ENCODE data around the gene NKX1-2.
"Not testable (repeated sequence)": the region's sequence is repeated elsewhere in the genome, so short reads cannot be mapped to it uniquely, and the experiment has no call there.

The NKX1-2 gene

DNA sequence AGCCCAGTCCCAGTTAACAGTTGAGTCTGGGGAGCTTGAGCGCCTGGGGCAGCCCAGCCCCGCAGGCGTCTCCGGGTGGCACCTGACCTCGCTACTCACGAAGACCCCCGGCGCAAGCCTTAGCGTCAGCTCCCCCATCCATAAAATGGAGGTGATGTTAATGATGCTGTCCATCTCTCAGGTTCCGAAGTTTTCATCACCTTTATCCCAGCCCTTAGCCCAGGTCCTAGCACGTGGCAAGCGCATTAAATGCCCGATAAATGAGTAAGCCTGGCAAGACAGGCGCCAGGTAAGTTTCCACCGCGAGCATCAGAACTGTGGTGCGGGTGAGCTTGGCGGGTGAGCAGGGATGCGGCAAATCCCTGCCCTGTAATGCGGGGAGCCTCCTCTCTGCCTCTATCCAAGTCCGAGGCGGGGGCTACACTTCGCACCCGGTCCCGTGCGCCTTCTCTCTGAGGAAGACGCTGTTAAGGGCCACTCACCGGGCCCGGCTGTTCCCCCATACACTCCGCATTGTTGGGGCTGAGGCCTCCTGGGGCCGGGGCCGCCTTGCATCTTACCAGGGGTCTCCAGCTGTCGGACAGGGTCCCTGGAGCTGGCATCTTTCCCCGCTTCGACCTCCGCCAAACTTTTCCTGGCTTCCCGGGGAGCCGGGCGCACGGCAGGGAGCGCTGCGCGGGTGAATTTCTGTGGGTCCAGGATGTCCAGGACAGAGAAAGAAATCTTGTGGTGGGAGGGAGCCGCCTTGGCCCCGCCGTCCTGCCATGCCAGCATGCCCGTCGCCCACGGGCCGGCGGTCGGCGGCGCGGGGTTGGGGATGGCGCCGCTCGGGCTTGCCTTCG lies 444 bp downstream of the NKX1-2 start:
- peaks cover 86% of the 10 kb centered on the region for H3K27me3 Mint-ChIP-seq
- H3K4me3 Mint-ChIP-seq = peak overlapping the region; percentile 51
- no peaks in the 10 kb centered on the region for H3K9me3 Mint-ChIP-seq
- no peak overlapping the region for H3K27ac Mint-ChIP-seq
- H3K4me1 Mint-ChIP-seq (ENCODE audit: low read depth) = peaks cover 22% of the 10 kb centered on the region
- no peaks in the 10 kb centered on the region for H3K36me3 Mint-ChIP-seq (ENCODE audit: low read depth)

DNA sequence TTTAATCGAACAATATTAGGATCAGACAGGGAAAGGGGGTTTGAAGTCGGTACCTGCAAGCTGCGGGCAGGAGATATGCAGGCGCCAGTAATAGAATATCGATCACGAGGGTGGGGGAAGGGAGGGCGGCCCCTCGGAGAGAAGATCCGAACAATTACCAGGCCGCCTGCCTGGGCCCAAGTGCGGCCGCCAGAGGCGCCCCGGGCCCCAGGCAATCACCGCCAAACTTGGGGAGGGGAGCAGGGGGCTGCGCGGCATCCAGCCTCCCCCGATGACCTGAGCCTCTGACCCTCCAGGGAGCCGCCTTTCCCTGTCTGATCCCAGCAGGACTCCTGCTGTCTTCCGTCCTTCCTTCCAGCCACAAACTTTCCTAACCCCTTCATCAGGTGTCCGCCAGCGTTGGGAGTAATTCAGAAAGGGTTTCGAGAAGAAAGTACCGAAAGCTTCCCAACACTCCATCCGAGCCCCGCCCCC lies 1.1 kb downstream of the NKX1-2 start:
- peaks cover 85% of the 10 kb centered on the region for H3K27me3 Mint-ChIP-seq
- H3K4me1 Mint-ChIP-seq (ENCODE audit: low read depth) = peaks cover 22% of the 10 kb centered on the region
- no peaks in the 10 kb centered on the region for H3K9me3 Mint-ChIP-seq
- no peaks in the 10 kb centered on the region for H3K36me3 Mint-ChIP-seq (ENCODE audit: low read depth)
- no peak overlapping the region for H3K27ac Mint-ChIP-seq
- peak overlapping the region; percentile 51 for H3K4me3 Mint-ChIP-seq

DNA sequence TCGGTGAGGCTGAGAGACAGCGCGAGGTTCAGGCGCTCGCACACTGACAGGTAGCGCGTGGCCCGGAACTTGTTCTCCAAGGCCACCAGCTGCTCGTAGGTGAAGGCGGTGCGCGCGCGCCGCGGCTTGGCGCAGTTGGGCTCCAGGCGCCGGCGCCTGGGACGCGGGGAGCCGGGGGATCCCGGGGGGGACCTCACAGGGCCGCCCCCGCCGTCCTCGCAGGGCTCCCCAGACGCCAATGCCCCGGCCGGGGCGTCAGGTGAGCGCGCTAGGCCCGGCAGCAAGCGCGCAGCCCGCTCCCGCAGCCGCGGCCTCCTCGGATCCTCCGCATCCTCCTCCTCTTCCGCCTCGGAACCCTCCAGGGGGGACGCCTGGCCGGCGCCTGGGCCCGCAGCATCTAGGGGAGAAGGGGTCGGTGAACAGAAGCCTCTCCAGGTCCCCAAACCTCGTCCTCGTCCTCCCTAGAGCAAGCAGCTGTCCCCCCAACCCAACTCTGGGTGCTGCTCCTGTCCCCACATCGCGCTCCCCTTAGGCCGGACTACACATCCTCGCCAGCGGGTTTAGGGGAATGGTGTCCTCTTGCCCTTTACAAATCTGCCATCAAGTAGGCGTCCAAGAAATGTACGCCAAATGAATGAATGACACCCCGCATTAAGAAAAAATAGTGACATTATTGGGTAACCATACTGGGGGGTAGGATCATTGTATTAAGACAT lies 1.9 kb downstream of the NKX1-2 start:
- H3K27me3 Mint-ChIP-seq = peaks cover 85% of the 10 kb centered on the region
- H3K9me3 Mint-ChIP-seq = no peaks in the 10 kb centered on the region
- peaks cover 22% of the 10 kb centered on the region for H3K4me1 Mint-ChIP-seq (ENCODE audit: low read depth)
- no peak overlapping the region for H3K27ac Mint-ChIP-seq
- no peaks in the 10 kb centered on the region for H3K36me3 Mint-ChIP-seq (ENCODE audit: low read depth)
- H3K4me3 Mint-ChIP-seq = peak overlapping the region; percentile 54

DNA sequence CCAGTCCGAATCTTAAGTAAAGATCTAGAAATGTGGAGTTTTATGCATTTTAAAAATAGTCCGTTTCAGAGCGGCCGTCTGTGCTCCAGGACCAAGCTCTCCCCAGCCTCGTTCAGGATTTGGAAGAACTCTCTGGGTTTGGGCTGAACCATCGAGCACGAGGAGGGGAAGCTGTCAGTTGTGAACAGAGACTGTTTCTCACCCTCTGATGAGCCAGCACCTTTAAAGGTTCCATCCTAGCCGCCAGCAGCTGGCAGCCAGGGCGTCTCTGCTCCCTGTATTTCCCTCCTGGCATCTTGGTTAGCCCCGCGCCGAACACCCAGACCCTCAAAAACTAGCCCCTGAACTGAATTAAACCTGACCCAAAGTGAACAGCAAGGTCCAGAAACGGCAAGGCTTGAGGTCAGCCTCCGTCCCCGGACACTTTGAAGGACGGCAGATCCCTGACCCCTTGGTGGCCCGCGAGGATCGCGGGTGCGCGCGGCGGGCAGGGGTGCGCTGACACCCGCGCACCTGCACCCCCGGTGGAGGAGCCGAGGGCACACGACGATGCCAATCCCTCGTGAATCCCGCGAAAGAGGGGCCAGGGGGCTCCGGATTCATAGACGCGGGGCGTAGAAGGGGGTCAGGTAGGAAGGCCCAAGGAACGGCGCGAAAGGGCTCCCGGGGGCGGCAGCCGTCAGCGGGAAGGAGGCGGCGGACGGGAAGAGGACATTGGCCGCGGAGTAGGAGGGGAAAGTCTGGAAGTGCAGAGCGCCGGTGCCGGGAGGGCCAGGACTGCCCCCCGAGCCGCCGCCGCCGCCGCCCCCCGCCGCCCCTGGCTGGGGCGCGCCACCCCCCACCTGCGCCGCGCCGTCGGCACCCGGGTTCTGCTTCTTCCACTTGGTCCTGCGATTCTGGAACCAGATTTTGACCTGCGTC lies 2.7 kb downstream of the NKX1-2 start:
- no peak overlapping the region for H3K27ac Mint-ChIP-seq

DNA sequence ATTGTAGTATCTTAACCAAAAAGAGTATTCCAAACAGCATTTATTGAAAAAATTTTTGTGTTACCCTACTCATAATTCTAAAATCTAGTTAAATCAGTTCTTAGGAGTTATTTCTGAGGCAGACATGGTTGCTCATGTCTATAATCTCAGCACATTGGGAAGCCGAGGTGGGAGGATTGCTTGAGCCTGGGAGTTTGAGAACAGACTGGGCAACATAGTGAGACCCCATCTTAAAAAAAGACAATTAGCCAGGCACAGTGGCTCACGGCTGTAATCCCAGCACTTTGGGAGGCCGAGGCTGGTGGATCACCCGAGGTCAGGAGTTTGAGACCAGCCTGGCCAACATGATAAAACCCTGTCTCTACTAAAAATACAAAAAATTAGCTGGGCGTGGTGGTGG lies 8.1 kb downstream of the NKX1-2 start:
- not testable (repeated sequence) for H3K9me3 Mint-ChIP-seq; H3K4me1 Mint-ChIP-seq (ENCODE audit: low read depth); H3K27ac Mint-ChIP-seq; H3K36me3 Mint-ChIP-seq (ENCODE audit: low read depth); H3K4me3 Mint-ChIP-seq
- peaks cover 49% of the 10 kb centered on the region for H3K27me3 Mint-ChIP-seq

More for the DNA sequence above, 2.7 kb downstream of the NKX1-2 start:
- H3K9me3 Mint-ChIP-seq = no peaks in the 10 kb centered on the region
- H3K36me3 Mint-ChIP-seq (ENCODE audit: low read depth) = no peaks in the 10 kb centered on the region
- peaks cover 83% of the 10 kb centered on the region for H3K27me3 Mint-ChIP-seq
- peaks cover 22% of the 10 kb centered on the region for H3K4me1 Mint-ChIP-seq (ENCODE audit: low read depth)
- H3K4me3 Mint-ChIP-seq = peak overlapping the region; percentile 30

DNA sequence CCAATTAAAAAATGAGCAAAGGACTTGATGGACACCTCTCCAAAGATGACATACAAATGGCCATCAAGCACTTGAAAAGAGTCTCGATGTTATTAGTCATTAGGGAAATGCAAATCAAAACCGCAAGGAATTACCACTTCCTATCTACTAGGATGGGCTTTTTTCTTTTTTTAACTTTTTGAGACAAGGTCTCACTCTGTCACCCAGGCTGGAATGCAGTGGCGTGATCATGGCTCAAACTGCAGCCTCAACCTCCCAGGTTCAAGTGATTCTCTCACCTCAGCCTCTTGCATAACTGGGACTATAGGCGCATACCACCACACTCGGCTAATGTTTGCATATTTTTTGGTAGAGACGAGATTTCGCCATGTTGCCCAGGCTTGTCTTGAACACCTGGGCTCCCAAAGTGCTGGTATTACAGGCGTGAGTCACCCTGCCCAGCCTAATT lies 13.6 kb downstream of the NKX1-2 start:
- no peak overlapping the region for H3K27ac Mint-ChIP-seq
- no peaks in the 10 kb centered on the region for H3K9me3 Mint-ChIP-seq
- peaks cover 4% of the 10 kb centered on the region for H3K4me1 Mint-ChIP-seq (ENCODE audit: low read depth)

DNA sequence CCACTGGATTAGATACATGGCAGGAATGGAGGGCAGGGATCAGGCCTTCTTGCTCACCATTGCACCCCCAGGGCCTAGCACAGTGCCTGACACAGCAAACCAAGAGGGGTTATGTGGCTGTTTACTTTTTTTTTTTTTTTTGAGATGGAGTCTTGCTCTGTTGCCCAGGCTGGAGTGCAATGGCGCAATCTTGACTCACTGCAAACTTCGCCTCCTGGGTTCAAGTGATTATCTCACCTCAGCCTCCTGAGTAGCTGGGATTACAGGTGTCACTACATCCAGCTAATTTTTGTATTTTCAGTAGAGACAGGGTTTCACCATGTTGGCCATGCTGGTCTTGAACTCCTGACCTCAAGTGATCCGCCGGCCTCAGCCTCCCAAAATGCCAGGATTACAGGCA lies 14.2 kb downstream of the NKX1-2 start:
- H3K27ac Mint-ChIP-seq; H3K27me3 Mint-ChIP-seq; H3K4me1 Mint-ChIP-seq (ENCODE audit: low read depth): not testable (repeated sequence)

More for the DNA sequence above, 13.6 kb downstream of the NKX1-2 start:
- peaks cover 10% of the 10 kb centered on the region for H3K27me3 Mint-ChIP-seq
- H3K4me3 Mint-ChIP-seq = no peak overlapping the region
- H3K36me3 Mint-ChIP-seq (ENCODE audit: low read depth) = no peaks in the 10 kb centered on the region

DNA sequence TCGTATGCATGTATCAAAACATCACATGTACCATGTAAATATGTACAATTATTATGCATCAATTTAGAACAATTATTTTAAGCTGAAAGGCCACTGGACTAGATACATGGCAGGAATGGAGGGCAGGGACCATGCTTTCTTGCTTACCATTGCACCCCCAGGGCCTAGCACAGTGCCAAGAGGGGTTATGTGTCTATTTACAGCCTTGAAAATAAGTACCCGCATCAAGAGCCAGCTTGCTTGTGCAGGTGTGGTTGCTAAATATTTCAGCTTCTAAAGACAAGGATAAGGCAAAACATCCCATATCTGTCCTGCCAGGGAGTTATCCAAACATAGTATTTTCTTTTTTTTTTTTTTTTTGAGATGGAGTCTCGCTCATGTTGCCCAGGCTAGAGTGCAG lies 16.4 kb downstream of the NKX1-2 start:
- H3K4me3 Mint-ChIP-seq = no peak overlapping the region
- H3K27me3 Mint-ChIP-seq = peaks cover 16% of the 10 kb centered on the region
- no peak overlapping the region for H3K27ac Mint-ChIP-seq
- H3K9me3 Mint-ChIP-seq = no peaks in the 10 kb centered on the region
- H3K4me1 Mint-ChIP-seq (ENCODE audit: low read depth) = peaks cover 4% of the 10 kb centered on the region
- H3K36me3 Mint-ChIP-seq (ENCODE audit: low read depth) = no peaks in the 10 kb centered on the region

More for the DNA sequence above, 14.2 kb downstream of the NKX1-2 start:
- H3K9me3 Mint-ChIP-seq; H3K36me3 Mint-ChIP-seq (ENCODE audit: low read depth); H3K4me3 Mint-ChIP-seq: not testable (repeated sequence)

DNA sequence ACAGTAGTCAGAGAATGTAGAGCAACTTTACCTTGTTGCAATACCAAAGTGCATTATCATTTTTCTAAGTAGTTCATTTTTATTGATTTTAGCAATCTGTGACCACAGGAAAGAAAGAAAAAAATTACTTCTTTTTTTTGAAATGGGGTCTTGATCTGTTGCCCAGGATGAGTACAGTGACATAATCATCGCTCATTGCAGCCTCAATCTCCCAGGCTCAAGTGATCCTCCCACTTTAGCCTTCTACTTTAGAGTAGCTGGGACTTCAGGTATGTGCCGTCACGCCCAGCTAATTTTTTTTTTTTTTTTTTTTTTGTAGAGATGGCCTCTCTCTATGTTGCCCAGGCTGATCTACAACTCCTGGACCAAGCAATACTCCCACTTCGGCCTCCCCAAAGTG lies 19.8 kb downstream of the NKX1-2 start:
- no peaks in the 10 kb centered on the region for H3K4me1 Mint-ChIP-seq (ENCODE audit: low read depth)
- no peak overlapping the region for H3K4me3 Mint-ChIP-seq
- H3K27ac Mint-ChIP-seq = no peak overlapping the region
- H3K9me3 Mint-ChIP-seq = no peaks in the 10 kb centered on the region
- peaks cover 18% of the 10 kb centered on the region for H3K27me3 Mint-ChIP-seq
- H3K36me3 Mint-ChIP-seq (ENCODE audit: low read depth) = no peaks in the 10 kb centered on the region

DNA sequence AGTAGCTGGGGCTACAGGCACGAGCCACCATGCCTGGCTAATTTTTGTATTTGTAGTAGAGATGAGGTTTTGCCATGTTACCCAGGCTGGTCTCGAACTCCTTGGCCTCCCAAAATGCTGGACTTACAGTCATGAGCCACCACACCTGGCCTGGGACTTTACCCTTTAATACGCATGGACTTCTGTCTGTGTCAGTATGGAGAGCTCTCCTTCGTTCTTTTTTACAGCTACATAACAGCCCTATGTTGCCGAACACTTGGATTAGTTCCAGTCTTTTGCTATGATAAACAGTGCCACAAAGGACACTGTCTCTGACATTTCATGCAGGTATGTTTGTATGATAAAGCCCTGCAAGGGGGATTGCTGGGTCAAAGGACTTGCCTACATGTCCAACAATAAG lies 20.3 kb downstream of the NKX1-2 start:
- H3K27me3 Mint-ChIP-seq = peaks cover 18% of the 10 kb centered on the region
- no peaks in the 10 kb centered on the region for H3K9me3 Mint-ChIP-seq
- no peaks in the 10 kb centered on the region for H3K36me3 Mint-ChIP-seq (ENCODE audit: low read depth)
- no peak overlapping the region for H3K27ac Mint-ChIP-seq
- no peak overlapping the region for H3K4me3 Mint-ChIP-seq
- H3K4me1 Mint-ChIP-seq (ENCODE audit: low read depth) = no peaks in the 10 kb centered on the region

DNA sequence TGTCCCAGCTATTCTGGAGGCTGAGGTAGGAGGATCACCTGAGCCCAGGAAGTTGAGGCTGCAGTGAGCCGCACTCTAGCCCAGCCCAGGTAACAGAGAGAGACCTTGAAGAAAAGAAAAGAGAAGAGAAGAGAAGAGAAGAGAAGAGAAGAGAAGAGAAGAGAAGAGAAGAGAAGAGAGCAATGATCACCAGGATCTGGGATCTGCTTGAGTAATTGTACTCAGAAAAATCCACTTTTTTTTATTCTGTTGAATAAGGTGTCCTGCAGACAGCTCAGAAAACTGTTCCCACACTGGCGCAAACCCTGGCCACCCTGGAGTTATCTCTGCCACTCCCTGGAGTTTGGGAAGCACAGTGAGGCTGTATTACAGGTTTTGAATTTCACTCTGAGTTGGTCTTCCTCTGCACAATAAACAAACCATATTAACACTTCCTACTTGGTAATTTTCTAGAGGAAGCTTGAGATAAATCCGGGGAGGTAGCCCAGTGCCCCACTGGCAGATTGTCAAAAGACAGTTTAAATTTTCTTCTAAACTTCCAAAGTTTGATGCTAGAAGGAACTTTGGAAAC lies 21.5 kb downstream of the NKX1-2 start:
- Mint-ChIP-seq H3K27me3 (peaks cover 30% of the 10 kb centered on the region), H3K36me3 (ENCODE audit: low read depth) (no peaks in the 10 kb centered on the region), H3K4me3 (no peak overlapping the region), H3K9me3 (no peaks in the 10 kb centered on the region), H3K4me1 (ENCODE audit: low read depth) (no peaks in the 10 kb centered on the region), H3K27ac (no peak overlapping the region)

DNA sequence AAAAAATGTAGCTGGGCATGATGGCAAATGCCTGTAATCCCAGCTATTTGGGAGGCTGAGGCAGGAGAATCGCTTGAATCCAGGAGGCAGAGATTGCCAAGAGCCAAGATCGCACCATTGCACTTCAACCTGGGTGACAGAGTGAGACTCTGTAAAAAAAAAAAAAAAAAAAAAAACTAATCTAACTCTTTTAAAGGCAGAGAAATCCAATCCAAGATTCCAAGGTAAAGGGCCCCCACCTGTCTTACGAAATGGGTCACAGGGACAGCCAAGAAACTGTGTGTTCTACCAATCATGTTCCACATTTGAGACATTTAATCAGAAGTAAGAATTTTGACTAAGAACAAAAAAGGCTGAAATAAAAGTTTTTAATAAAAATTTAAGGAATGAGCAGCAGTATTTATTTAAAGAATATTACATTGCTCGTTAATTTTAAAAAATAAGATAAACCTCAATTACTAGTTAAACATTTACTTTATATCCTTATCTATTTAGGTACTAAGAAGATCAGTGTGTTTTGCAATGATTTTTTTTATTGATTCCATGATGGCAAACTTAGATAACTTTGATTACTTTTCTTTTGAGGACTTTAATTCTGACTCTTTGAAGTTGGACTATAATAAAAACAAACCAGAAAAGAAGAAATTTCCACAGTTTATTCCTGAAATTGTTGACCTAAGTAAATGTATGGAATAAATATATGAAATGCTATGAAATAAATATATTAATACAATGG lies 24.4 kb downstream of the NKX1-2 start:
- H3K4me3 Mint-ChIP-seq = no peak overlapping the region
- H3K27me3 Mint-ChIP-seq = peaks cover 37% of the 10 kb centered on the region
- no peak overlapping the region for H3K27ac Mint-ChIP-seq
- no peaks in the 10 kb centered on the region for H3K36me3 Mint-ChIP-seq (ENCODE audit: low read depth)
- H3K9me3 Mint-ChIP-seq = no peaks in the 10 kb centered on the region
- H3K4me1 Mint-ChIP-seq (ENCODE audit: low read depth) = no peaks in the 10 kb centered on the region

DNA sequence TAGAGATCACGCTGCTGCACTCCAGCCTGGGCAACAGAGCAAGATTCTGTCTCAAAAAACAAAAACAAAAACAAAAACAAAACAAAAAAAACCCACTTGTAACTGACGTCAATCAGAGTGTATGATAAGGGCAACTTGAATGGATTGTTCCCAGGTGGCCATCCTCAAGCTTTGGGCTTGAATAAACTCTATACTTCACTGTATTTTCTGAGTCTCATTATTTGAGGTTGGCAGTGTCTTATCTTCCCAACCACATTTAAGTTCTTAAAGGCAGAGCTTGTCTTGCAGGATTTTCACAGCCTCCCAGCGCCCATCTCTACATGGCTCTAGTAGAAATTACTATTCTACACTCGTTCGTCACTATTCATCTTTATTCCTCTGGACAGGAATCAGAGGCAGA lies 26.0 kb downstream of the NKX1-2 start:
- Mint-ChIP-seq H3K4me3 (no peak overlapping the region), H3K4me1 (ENCODE audit: low read depth) (peaks cover 4% of the 10 kb centered on the region)

DNA sequence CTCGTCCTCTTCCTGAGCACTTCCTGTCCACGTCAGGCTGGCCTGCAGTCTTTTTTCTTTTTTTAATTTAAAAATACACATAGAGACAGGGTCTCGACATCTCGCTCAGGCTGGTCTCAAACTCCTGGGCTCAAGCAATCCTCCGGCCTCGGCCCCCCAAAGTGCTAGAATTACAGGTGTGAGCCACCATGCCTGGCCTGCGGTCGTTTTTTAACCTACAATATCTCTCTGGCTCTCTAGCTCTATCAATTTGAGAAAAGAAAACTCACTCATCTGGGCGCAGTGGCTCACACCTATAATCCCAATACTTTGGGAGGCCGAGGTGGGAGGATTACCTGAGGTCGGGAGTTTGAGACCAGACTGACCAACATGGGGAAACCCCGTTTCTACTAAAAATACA lies 27.1 kb downstream of the NKX1-2 start:
- Mint-ChIP-seq H3K27ac (no peak overlapping the region), H3K9me3 (no peaks in the 10 kb centered on the region), H3K4me3 (no peak overlapping the region), H3K27me3 (peaks cover 24% of the 10 kb centered on the region), H3K36me3 (ENCODE audit: low read depth) (no peaks in the 10 kb centered on the region), H3K4me1 (ENCODE audit: low read depth) (peaks cover 7% of the 10 kb centered on the region)

More for the DNA sequence above, 26.0 kb downstream of the NKX1-2 start:
- Mint-ChIP-seq H3K9me3 (no peaks in the 10 kb centered on the region), H3K27me3 (peaks cover 32% of the 10 kb centered on the region), H3K27ac (no peak overlapping the region), H3K36me3 (ENCODE audit: low read depth) (no peaks in the 10 kb centered on the region)

All from stimulated activated naive CD8-positive, alpha-beta T cell treated with anti-CD3 and anti-CD28 coated beads, Interleukin-15, Interleukin-2, amounts not matched to agents 100 ng/mL and 50 ng/mL, for 24 hours (primary cell).